Vagina (tissue), 2 donors: Measurements from ENCODE around the gene PTPRN2.

ENCODE experiments used
- POLR2AphosphoS5 ChIP-seq, 2 donors: sonication (generic); formaldehyde crosslinking; IDR thresholded peaks; one replicate each; pipeline ENCODE4 v1.9.0; 2017; ENCODE audit warnings: antibody characterized with exemption in 2 of 2, mild to moderate bottlenecking in 2 of 2, low read depth in 1 of 2; ENCODE audit not compliant: insufficient read depth in 1 of 2
- TF ChIP-seq, protein P1 (sequence below), 3 experiments: fragments of 450-650 bp in 2 of 3; fragments of 200-600 bp in 1 of 3; sonication (generic) in 1 of 3; IDR thresholded peaks; one replicate each; pipeline ENCODE4 v1.5.1; 2017 to 2019; ENCODE audit warnings: antibody characterized with exemption in 3 of 3, mild to moderate bottlenecking in 2 of 3, moderate library complexity in 2 of 3

DNA sequence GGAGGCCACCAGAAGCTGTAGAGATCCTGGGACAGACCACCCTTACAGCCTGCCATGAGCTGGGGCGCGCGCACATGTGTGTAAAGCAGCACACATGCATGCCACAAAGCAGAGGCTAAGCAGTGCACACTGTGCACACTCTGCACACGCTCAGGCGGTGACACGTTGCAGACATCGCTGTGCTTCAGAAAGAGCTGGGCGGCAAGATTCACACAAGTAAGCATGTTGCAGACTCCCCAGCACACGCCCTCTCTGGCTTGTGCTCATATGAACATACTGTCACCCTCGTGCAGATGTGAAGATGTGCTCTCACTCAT, 772.0 kb downstream of the PTPRN2 start:
- TF ChIP-seq, protein P1, sequence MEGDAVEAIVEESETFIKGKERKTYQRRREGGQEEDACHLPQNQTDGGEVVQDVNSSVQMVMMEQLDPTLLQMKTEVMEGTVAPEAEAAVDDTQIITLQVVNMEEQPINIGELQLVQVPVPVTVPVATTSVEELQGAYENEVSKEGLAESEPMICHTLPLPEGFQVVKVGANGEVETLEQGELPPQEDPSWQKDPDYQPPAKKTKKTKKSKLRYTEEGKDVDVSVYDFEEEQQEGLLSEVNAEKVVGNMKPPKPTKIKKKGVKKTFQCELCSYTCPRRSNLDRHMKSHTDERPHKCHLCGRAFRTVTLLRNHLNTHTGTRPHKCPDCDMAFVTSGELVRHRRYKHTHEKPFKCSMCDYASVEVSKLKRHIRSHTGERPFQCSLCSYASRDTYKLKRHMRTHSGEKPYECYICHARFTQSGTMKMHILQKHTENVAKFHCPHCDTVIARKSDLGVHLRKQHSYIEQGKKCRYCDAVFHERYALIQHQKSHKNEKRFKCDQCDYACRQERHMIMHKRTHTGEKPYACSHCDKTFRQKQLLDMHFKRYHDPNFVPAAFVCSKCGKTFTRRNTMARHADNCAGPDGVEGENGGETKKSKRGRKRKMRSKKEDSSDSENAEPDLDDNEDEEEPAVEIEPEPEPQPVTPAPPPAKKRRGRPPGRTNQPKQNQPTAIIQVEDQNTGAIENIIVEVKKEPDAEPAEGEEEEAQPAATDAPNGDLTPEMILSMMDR (IDR thresholded peaks at IDR 0.05): no peak
- TF ChIP-seq POLR2AphosphoS5 (IDR thresholded peaks at IDR 0.05; ENCODE audit: insufficient read depth in 1 of 2, low read depth in 1 of 2): no peak
